ENCODE results near the gene GIMAP7.
"Not testable (repeated sequence)": the region's sequence is repeated elsewhere in the genome, so short reads cannot be mapped to it uniquely, and the experiment has no call there.

GRCh38 chr7:150483514-150483913, 31.2 kb upstream of the GIMAP7 start:
- not testable (repeated sequence) for TF ChIP-seq EZH2 (IDR thresholded peaks at IDR 0.05; ENCODE audit: insufficient read depth, poor library complexity, severe bottlenecking); EZH2phosphoT487 (IDR thresholded peaks at IDR 0.05; ENCODE audit: insufficient read depth, low read depth)

Measured in GM23248 (cell line).